ENCODE data around the gene SLC39A5. TPM values are rescaled to one million over a fixed set of nuclear protein-coding genes. Genes with fewer than 3 reads are reported as not detected.

SLC39A5 gene
- total and polyA plus RNA-seq, 2 of the 13 experiments (the other 11 are each of a cell fraction or from before 2014, with no cell fraction given) = 59.7 to 101 TPM

DNA sequence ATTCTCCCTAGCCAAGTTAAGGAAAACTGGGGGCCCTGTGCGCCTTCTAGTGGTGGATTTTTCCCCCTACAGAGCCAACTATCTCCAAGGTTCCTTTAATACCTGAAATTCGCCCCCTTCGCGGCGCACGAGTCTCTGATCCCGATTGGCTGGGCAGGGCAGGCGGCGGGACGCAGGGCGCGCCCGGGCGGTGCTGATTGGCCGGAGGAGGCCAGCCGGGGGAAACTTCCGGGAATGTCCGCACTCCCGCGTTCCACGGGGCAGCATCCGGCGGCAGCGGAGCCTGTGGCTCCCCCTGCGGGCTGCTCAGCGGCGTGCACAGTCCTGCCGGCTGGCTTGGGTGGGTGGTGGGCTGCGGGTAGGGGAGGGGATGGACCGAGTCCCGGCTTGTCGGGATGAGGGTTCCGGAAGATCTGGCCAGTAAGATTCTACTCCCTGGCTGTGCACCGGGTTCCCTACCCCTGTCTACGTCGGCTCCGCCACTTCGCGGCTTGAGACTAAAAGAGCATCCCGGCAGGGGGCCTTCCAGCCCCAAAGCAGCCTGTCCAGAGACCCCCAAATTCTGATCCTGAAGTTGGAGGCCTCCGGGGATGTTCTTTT, 5.6 kb upstream of the SLC39A5 start, which contains the start of gene NABP2 (continued):
- TF ChIP-seq, protein P1, sequence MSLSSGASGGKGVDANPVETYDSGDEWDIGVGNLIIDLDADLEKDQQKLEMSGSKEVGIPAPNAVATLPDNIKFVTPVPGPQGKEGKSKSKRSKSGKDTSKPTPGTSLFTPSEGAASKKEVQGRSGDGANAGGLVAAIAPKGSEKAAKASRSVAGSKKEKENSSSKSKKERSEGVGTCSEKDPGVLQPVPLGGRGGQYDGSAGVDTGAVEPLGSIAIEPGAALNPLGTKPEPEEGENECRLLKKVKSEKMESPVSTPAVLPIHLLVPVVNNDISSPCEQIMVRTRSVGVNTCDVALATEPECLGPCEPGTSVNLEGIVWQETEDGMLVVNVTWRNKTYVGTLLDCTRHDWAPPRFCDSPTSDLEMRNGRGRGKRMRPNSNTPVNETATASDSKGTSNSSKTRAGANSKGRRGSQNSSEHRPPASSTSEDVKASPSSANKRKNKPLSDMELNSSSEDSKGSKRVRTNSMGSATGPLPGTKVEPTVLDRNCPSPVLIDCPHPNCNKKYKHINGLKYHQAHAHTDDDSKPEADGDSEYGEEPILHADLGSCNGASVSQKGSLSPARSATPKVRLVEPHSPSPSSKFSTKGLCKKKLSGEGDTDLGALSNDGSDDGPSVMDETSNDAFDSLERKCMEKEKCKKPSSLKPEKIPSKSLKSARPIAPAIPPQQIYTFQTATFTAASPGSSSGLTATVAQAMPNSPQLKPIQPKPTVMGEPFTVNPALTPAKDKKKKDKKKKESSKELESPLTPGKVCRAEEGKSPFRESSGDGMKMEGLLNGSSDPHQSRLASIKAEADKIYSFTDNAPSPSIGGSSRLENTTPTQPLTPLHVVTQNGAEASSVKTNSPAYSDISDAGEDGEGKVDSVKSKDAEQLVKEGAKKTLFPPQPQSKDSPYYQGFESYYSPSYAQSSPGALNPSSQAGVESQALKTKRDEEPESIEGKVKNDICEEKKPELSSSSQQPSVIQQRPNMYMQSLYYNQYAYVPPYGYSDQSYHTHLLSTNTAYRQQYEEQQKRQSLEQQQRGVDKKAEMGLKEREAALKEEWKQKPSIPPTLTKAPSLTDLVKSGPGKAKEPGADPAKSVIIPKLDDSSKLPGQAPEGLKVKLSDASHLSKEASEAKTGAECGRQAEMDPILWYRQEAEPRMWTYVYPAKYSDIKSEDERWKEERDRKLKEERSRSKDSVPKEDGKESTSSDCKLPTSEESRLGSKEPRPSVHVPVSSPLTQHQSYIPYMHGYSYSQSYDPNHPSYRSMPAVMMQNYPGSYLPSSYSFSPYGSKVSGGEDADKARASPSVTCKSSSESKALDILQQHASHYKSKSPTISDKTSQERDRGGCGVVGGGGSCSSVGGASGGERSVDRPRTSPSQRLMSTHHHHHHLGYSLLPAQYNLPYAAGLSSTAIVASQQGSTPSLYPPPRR (CRISPR knock-in tag; IDR thresholded peaks at IDR 0.05; ENCODE audit: borderline replicate concordance) = no peak
- TF ChIP-seq PCBP2 (optimal IDR thresholded peaks at IDR 0.05; ENCODE audit: low read depth, low read length, poor library complexity, severe bottlenecking) (no peak), ZNF136 (CRISPR knock-in tag; IDR thresholded peaks at IDR 0.05; ENCODE audit: low read depth) (0 out of 2 replicates have a peak, but pooled peaks have one; percentile 20), SIN3B (IDR thresholded peaks at IDR 0.05; ENCODE audit: low read length) (no peak), CBX2 (IDR thresholded peaks at IDR 0.05; ENCODE audit: low read depth, low read length) (no peak), CBX2 (CRISPR knock-in tag; IDR thresholded peaks at IDR 0.05; ENCODE audit: low read depth) (no peak), CBX1 (IDR thresholded peaks at IDR 0.05; ENCODE audit: low read depth) (peak; percentile 77), ZSCAN30 (CRISPR knock-in tag; IDR thresholded peaks at IDR 0.05) (no peak), ZNF558 (CRISPR knock-in tag; IDR thresholded peaks at IDR 0.05; ENCODE audit: borderline replicate concordance) (no peak), ZNF543 (CRISPR knock-in tag; IDR thresholded peaks at IDR 0.05) (no peak), ZNF879 (CRISPR knock-in tag; IDR thresholded peaks at IDR 0.05) (no peak), ZFYVE20 (CRISPR knock-in tag; IDR thresholded peaks at IDR 0.05; ENCODE audit: borderline replicate concordance, low read depth) (no peak), HMG20B (CRISPR knock-in tag; conservative IDR thresholded peaks at IDR 0.05) (no peak), TBX3 (IDR thresholded peaks at IDR 0.05; ENCODE audit: borderline replicate concordance) (no peak), HNRNPLL (IDR thresholded peaks at IDR 0.05; ENCODE audit: low read depth, low read length, poor library complexity, severe bottlenecking) (peak; percentile 85), ZNF75D (CRISPR knock-in tag; IDR thresholded peaks at IDR 0.05; ENCODE audit: borderline replicate concordance) (no peak), KLF9 (CRISPR knock-in tag; IDR thresholded peaks at IDR 0.05; ENCODE audit: low read depth) (no peak), ZFP36 (IDR thresholded peaks at IDR 0.05; ENCODE audit: borderline replicate concordance, low read depth, low read length, partially characterized antibody) (no peak), SPEN (CRISPR knock-in tag; IDR thresholded peaks at IDR 0.05; ENCODE audit: low read depth) (peak; percentile 88), ZFY (CRISPR knock-in tag; IDR thresholded peaks at IDR 0.05) (peak; percentile 50; the same call in 1 of the 2 replicates)
- TF ChIP-seq, protein P2, sequence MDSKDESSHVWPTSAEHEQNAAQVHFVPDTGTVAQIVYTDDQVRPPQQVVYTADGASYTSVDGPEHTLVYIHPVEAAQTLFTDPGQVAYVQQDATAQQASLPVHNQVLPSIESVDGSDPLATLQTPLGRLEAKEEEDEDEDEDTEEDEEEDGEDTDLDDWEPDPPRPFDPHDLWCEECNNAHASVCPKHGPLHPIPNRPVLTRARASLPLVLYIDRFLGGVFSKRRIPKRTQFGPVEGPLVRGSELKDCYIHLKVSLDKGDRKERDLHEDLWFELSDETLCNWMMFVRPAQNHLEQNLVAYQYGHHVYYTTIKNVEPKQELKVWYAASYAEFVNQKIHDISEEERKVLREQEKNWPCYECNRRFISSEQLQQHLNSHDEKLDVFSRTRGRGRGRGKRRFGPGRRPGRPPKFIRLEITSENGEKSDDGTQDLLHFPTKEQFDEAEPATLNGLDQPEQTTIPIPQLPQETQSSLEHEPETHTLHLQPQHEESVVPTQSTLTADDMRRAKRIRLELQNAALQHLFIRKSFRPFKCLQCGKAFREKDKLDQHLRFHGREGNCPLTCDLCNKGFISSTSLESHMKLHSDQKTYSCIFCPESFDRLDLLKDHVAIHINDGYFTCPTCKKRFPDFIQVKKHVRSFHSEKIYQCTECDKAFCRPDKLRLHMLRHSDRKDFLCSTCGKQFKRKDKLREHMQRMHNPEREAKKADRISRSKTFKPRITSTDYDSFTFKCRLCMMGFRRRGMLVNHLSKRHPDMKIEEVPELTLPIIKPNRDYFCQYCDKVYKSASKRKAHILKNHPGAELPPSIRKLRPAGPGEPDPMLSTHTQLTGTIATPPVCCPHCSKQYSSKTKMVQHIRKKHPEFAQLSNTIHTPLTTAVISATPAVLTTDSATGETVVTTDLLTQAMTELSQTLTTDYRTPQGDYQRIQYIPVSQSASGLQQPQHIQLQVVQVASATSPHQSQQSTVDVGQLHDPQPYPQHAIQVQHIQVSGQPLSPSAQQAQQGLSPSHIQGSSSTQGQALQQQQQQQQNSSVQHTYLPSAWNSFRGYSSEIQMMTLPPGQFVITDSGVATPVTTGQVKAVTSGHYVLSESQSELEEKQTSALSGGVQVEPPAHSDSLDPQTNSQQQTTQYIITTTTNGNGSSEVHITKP (CRISPR knock-in tag; IDR thresholded peaks at IDR 0.05; ENCODE audit: low read depth) = peak; percentile 58; the same call in 1 of the 2 replicates
- TF ChIP-seq, protein P3, sequence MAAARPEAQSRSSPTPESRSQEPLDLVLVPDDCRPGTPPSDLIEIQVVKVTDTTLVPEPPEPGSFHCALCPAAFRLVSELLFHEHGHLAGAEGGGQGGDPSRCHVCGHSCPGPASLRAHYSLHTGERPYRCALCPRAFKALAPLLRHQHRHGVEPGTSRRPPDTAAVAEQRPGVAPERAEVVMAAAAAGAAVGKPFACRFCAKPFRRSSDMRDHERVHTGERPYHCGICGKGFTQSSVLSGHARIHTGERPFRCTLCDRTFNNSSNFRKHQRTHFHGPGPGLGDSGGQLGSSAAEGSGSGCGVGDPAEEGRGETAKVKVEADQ (CRISPR knock-in tag; IDR thresholded peaks at IDR 0.05; ENCODE audit: borderline replicate concordance) = no peak

All from HepG2 (cell line).